Ascending aorta (tissue), 2 donors: ENCODE measurements around the gene SEPTIN3. TPM values are rescaled to one million over a fixed set of nuclear protein-coding genes. Genes with fewer than 3 reads are reported as not detected.

Source experiments
- DNase-seq, 2 donors: peaks; one replicate each; pipeline ENCODE4 v3.0.0-alpha.2; 2019; ENCODE audit warnings: low spot score in 2 of 2
- H3K27ac ChIP-seq, 2 donors: fragments of 200-600 bp; sonication (generic); one replicate each; pipeline ENCODE4 v1.5.1; 2016 to 2017; ENCODE audit warnings: mild to moderate bottlenecking in 1 of 2
- H3K27me3 ChIP-seq: fragments of 200-600 bp; sonication (generic); one replicate; pipeline ENCODE4 v1.5.1; 2017
- H3K36me3 ChIP-seq, 2 donors: fragments of 200-600 bp; sonication (generic); one replicate each; pipeline ENCODE4 v1.5.1; 2016
- H3K4me1 ChIP-seq, 2 donors: fragments of 200-600 bp; sonication (generic); one replicate each; pipeline ENCODE4 v1.5.1; 2016 to 2017; ENCODE audit warnings: mild to moderate bottlenecking in 1 of 2
- H3K4me3 ChIP-seq, 2 donors: fragments of 200-600 bp; sonication (generic); one replicate each; pipeline ENCODE4 v1.5.1; 2016 to 2017; ENCODE audit warnings: mild to moderate bottlenecking in 1 of 2
- H3K9me3 ChIP-seq, 2 donors: fragments of 200-600 bp; sonication (generic); one replicate each; pipeline ENCODE4 v1.5.1; 2016
- intact Hi-C: fragments of 100-400 bp; cut with DNase I; formaldehyde crosslinking; loops from one replicate; pipeline ENCODE4 v1.15.1; 2023
- total RNA-seq: library from RNA; depleted of rRNA; stranded (reverse); fragments of >200 nt; gene quantifications from one replicate; pipeline ENCODE4 v1.1.0, GENCODE V29; 2016
- TF ChIP-seq, protein P1 (sequence below), 3 experiments: fragments of 200-600 bp in 2 of 3; fragments of 450-650 bp in 1 of 3; sonication (generic) in 2 of 3; IDR thresholded peaks; one replicate each; pipeline ENCODE4 v1.5.1; 2016 to 2019; ENCODE audit warnings: antibody characterized with exemption in 3 of 3, mild to moderate bottlenecking in 1 of 3, moderate library complexity in 1 of 3

The SEPTIN3 gene
- total RNA-seq, 1 donor from 2014 or later, result not detected

DNA sequence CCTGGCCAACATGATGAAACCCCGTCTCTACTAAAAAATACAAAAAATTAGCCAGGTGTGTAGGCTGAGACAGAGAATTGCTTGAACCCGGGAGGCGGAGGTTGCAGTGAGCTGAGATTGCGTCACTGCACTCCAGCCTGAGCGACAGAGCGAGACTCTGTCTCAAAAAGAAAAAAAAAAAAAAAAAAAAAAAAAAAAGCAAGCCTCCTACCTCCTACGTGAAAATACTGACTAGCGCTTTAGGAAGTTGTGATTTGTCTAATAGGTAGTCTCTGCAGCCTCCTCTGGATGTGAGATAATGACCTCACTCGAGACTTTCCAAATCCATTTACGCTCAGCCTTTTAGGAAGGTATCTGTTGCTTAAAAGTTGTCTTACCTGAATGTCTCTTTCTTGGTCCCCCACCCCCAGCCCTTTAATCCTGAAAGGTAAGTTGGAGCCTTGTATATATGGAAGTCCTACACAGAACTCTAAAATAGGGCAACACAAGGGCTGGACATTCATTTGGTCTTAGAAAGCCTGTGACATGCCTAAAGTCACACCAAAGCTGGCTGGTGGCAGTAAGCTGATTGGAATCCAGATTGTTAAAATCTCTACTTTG lies 5.5 kb downstream of the SEPTIN3 start:
- TF ChIP-seq, protein P1, sequence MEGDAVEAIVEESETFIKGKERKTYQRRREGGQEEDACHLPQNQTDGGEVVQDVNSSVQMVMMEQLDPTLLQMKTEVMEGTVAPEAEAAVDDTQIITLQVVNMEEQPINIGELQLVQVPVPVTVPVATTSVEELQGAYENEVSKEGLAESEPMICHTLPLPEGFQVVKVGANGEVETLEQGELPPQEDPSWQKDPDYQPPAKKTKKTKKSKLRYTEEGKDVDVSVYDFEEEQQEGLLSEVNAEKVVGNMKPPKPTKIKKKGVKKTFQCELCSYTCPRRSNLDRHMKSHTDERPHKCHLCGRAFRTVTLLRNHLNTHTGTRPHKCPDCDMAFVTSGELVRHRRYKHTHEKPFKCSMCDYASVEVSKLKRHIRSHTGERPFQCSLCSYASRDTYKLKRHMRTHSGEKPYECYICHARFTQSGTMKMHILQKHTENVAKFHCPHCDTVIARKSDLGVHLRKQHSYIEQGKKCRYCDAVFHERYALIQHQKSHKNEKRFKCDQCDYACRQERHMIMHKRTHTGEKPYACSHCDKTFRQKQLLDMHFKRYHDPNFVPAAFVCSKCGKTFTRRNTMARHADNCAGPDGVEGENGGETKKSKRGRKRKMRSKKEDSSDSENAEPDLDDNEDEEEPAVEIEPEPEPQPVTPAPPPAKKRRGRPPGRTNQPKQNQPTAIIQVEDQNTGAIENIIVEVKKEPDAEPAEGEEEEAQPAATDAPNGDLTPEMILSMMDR (IDR thresholded peaks at IDR 0.05), result no peak
- intact Hi-C loops, result no loop called here
- Histone ChIP-seq H3K27ac (no peak overlapping the region), H3K4me1 (peaks cover 0 to 5% of the 10 kb centered on the region in 2 donors), H3K27me3 (peaks cover 6% of the 10 kb centered on the region), H3K4me3 (no peak overlapping the region), H3K36me3 (no peaks in the 10 kb centered on the region), H3K9me3 (no peaks in the 10 kb centered on the region)
- no peak for DNase-seq

GRCh38 chr22:41975299-41976069 lies 6.2 kb downstream of the SEPTIN3 start:
- intact Hi-C loops, result no loop called here
- no peak for DNase-seq

DNA sequence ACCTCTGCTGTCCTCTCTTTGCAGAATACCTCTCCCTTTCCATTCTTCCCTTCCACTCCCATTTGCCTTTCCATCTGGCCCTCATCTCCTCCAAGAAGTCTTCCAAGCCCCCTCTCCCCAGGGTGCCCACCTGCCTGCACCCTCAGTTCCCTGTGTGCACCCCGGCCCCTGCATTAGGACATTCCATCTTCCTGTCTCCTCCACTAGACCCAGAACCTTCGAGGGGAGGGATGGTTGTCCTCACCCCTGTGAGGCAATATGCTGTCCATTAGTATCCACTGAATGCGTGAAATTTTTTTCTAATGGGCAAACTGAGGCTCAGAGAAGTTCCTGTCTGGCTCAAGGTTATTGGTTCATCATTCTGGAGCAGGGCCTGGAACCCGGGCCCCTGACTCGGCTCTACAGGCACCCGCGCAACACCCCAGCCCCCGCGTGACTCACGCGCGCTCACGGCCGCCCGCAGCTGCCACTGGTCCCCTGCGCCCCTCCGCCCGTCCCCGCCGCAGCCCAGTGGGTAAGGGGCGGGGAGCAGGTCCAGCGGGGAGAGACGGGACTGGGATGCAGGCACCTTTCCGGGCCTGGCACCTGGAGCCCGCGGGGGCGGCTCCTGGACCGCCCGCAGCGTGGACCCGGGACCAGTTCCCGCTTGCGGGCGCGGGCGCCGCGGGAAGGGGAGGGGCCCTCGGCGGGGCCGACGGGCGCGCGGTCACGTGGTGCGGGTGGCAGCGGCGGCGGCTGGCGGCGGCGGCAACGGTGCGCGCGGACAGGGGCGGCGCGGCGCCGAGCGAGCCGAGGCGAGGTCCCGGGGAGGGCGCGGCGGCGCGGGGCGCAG lies 7.0 kb downstream of the SEPTIN3 start:
- H3K36me3 ChIP-seq, result no peaks in the 10 kb centered on the region
- DNase-seq, result no peak
- intact Hi-C loops, result no loop called here
- H3K4me3 ChIP-seq, result peak overlapping the region; percentile 55 to 64
- no peak overlapping the region for H3K27ac ChIP-seq
- H3K27me3 ChIP-seq, result peaks cover 6% of the 10 kb centered on the region
- TF ChIP-seq, protein P1 (IDR thresholded peaks at IDR 0.05), result no peak
- H3K4me1 ChIP-seq, result peaks cover 0 to 5% of the 10 kb centered on the region in 2 donors
- no peaks in the 10 kb centered on the region for H3K9me3 ChIP-seq

More at GRCh38 chr22:41975299-41976069, 6.2 kb downstream of the SEPTIN3 start:
- Histone ChIP-seq H3K4me1 (peaks cover 0 to 5% of the 10 kb centered on the region in 2 donors), H3K9me3 (no peaks in the 10 kb centered on the region), H3K36me3 (no peaks in the 10 kb centered on the region), H3K4me3 (no peak overlapping the region), H3K27ac (no peak overlapping the region), H3K27me3 (peaks cover 6% of the 10 kb centered on the region)
- TF ChIP-seq, protein P1 (IDR thresholded peaks at IDR 0.05), result no peak

GRCh38 chr22:41976961-41977566 lies 7.8 kb downstream of the SEPTIN3 start:
- Histone ChIP-seq H3K4me3 (peak overlapping the region; percentile 51 to 64), H3K27ac (no peak overlapping the region), H3K4me1 (peaks cover 0 to 5% of the 10 kb centered on the region in 2 donors), H3K9me3 (no peaks in the 10 kb centered on the region), H3K36me3 (no peaks in the 10 kb centered on the region), H3K27me3 (peaks cover 6% of the 10 kb centered on the region)
- TF ChIP-seq, protein P1 (IDR thresholded peaks at IDR 0.05), result no peak
- intact Hi-C loops, result no loop called here
- DNase-seq, result no peak

DNA sequence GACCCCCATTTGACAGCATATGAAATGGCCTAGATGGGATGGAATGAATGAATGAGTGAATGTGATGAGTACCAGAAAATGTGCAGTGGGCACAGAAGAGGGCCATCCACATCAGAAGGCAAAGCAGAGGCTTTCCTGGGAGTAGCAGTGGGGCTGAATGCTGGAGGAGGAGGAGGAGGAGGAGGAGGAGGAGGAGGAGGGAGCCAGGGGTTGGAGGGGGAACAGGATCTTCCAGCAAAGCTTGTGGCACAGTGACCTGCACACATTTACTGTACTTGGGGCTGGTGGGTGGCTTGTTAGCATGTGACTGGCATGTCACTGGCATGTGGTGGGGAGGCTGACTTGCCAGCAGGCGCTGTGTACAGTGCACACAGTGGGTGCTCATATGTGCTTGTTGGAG lies 9.5 kb downstream of the SEPTIN3 start:
- intact Hi-C loops, result no loop called here
- TF ChIP-seq, protein P1 (IDR thresholded peaks at IDR 0.05), result no peak
- Histone ChIP-seq H3K4me3 (no peak overlapping the region), H3K36me3 (no peaks in the 10 kb centered on the region), H3K27me3 (peaks cover 6% of the 10 kb centered on the region), H3K9me3 (no peaks in the 10 kb centered on the region), H3K27ac (no peak overlapping the region), H3K4me1 (peaks cover 0 to 5% of the 10 kb centered on the region in 2 donors)
- DNase-seq, result no peak
